NCI-H1436 (cell line): ENCODE results near the gene FAM210A.

Experiments
- DNase-seq: peaks from one replicate; lab custom pipeline; 2025; lab: John Stamatoyannopoulos, UW

FAM210A gene

GRCh38 chr18:13621446-13621849 lies 104.9 kb downstream of the FAM210A start:
- DNase-seq: no peak

DNA sequence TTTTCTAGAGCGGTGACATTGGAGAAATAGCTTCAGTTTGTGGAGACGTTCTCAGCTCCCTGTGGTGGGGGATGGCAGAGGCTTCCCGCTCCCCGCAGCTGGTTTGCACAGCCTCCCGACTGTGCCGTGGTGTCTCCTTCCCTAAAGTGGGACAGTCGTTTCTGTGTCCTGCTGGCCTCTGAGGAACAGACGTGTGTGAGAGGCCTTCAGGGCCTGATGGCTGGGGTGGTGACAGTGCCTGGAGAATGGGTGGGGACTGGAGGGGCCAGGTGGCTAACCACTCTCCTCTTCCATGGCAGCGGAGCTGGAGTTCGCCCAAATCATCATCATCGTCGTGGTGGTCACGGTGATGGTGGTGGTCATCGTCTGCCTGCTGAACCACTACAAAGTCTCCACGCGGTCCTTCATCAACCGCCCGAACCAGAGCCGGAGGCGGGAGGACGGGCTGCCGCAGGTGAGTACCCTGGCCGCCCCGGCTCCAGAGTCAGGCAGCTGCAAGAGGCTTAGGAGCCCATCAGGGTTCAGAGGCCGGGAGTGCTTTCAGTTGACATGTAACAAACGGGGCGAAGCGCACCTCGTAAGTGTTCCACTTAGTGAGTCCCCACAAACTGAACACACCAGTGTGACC lies 105.4 kb downstream of the FAM210A start:
- no peak for DNase-seq

- no peak for DNase-seq
Measured at GRCh38 chr18:13620206-13620672, 106.1 kb downstream of the FAM210A start.

- DNase-seq: no peak
Measured at GRCh38 chr18:13619505-13620205, 106.7 kb downstream of the FAM210A start.

DNA sequence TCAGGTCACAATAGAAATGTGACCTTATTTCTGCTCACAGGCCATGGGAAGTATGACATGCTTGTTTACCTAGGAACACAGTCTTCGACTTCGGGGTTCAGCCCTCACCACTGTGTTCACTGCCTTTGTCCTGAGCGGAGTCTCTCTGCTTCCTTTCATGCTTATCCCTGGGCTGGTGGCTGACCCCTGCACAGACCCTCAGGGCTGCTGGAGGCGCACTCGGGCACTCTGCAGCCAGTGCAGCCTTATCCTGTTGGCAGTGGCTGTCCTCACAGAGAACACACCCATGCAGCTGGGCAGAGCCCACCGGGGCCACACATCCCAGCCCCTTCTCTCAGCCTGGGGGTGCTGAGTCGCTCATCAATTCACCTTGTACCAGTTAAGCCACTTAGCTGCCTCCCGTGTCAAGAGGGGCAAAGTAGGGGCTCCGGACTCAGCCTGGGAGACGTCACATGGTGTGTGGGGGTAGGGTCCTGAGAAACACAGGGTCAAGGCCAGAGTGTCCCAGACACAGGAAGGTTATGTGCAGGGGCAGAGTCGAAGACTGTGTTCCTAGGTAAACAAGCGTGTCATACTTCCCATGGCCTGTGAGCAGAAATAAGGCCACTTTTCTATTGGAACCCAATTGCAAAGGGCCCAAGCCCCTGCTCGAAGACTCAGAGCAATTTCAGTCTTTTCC lies 107.5 kb downstream of the FAM210A start:
- no peak for DNase-seq

DNA sequence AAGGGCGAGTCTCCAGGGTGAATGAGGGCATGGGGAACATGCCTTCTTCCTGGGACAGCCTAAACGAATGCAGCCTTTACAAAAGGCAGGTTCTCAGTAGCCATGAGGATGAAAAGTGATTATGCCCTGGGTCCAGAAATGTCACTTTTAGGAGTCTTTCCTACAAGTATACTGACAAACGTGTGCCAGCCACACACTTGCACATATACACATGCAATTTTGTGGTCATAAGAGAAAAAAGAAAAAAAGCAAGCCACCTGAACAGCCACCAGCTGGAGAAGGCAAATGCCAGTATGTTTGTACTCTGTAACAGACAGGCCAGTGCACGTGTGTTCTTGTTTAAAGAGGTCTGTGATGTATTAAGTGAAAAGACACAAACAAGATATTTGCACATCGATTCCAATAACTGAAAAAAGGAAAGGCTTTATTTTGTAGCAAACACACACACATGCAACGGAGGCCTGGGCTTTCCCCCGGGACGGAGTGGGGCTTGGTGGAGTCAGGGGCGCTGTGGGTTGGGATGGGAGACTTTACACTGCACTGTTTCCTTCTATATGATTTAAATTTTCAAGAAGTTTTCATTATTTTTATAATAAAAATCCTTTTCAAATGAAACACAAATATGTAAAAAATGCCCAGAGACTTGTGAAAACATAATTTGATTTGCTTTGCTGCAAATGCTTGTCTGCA lies 108.4 kb downstream of the FAM210A start:
- no peak for DNase-seq

DNA sequence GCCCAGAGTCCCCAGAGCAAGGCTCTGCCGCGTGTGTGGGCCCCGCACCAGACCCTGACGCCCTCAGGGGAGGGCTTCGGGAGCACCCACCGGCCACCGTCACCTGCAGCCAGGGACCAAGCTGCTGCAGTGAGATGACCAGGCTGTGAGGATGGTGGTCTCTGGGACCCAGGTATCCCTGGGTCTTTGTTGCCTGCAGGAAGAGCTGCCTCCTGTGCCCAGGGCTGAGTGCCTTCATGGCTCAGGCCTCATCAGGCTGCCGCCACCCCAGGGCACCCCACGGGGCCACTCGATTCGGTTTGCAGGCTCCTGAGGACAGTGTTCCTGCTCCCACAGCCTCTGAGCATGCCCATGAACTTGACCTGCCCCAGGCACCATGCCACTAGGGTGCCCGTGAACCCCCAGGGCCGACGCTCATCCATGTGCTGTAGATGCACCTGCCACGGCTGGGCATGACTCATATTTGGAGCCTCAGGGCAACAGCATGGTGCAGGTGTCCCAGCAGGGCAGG lies 109.8 kb downstream of the FAM210A start:
- no peak for DNase-seq

DNA sequence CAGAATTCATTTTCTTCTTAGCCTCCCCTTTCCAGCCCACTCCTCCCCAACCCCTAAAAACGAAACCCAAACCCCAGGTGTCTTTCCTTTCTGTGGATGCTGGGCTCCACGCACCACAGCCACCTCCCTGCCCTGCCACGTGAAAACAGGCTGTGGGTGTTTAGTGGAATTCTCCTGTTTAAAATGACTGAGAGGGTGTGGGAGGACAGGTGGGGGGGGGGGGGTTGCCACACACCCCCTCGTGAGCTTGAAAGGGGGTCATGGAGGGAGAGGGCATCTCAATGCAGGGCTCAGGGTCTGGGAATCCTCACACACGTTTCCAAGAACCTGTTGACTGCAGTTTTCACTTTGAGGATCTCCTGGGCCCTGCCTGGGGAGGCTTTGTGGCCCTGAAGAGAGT lies 110.3 kb downstream of the FAM210A start:
- no peak for DNase-seq

DNA sequence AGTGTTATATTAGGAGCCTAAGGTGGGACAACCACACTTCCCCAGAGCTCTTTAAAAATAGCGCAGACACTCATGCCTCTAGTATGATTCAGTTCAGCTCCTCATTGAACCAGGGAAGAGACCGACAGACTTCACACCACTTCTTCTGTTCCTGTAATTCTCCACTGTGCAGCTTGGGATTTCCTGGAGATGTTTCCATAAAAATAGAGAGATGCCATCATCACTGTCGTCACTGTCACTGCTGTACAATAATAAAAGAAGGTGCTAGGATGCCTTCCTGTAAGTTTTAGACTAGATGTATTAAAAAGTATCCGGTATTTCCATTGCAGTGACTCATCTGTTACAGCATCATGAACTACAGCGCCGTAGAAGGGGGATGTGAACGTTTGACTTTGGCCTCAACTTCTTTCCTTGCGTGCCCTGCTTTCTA lies 110.9 kb downstream of the FAM210A start:
- DNase-seq: no peak

DNA sequence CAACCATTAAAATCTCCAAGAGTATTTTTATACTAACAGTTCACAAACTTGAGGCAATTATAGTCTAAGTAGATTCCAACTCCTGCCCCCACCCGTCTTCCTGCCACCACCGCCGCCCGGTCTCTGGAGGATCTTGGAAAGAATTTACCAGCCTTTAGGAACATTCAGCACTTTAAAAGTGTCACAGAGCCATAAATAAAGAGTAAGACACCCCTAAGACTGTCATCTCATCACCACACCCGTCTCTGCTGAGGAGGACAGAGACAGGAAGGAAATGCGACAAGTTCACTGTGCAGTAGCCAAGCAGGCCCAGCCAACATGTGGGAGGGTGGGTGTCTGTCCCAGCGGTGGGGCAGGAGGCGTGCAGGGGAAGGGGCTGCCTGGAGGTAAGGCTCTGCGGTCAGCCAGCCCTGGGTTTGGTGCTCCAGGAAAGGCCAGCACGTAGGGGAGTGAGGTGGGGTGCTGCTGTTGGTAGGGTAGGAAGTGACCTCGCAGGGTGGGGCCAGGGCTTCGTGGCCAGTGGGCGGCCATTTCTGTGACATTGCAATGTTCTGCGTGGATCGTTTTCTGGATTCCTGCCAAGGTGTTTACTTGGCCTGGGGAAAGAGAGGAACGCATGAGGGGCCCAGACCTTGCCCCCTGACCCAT lies 111.6 kb downstream of the FAM210A start:
- no peak for DNase-seq

GRCh38 chr18:13613591-13614501 lies 112.5 kb downstream of the FAM210A start:
- DNase-seq: no peak
